HepG2 (cell line): ENCODE measurements around the gene ZCCHC4.

Source experiments
- BRCA1 ChIP-seq: sonication (generic); formaldehyde crosslinking; IDR thresholded peaks from 2 replicates; pipeline ENCODE4 v1.4.0; 2020; ENCODE audit warnings: missing genetic modification reagents
- CTCF ChIP-seq: sonication (generic); formaldehyde crosslinking; IDR thresholded peaks from 2 replicates; pipeline ENCODE4 v1.5.0; 2020; ENCODE audit warnings: mild to moderate bottlenecking, missing genetic modification reagents, moderate library complexity
- EHMT2 ChIP-seq: fragments of 200-600 bp; sonication (generic); IDR thresholded peaks from 2 replicates; pipeline ENCODE4 v1.7.0; 2017; ENCODE audit warnings: antibody characterized with exemption, low read depth, low read length, borderline replicate concordance
- ETS1 ChIP-seq: sonication (generic); formaldehyde crosslinking; IDR thresholded peaks from 2 replicates; pipeline ENCODE4 v1.4.0; 2020; ENCODE audit warnings: missing genetic modification reagents
- FOXA1 ChIP-seq, 2 experiments: fragments of 450-650 bp in 1 of 2; sonication (generic) in 1 of 2; formaldehyde crosslinking in 1 of 2; IDR thresholded peaks; 2 replicates each; pipeline versions ENCODE4 v1.4.0 to v1.6.1; 2016 to 2020; ENCODE audit warnings: missing genetic modification reagents in 1 of 2
- FOXM1 ChIP-seq: sonication (generic); formaldehyde crosslinking; IDR thresholded peaks from 2 replicates; pipeline ENCODE4 v1.5.0; 2020; ENCODE audit warnings: missing genetic modification reagents
- FOXO4 ChIP-seq: sonication (generic); formaldehyde crosslinking; conservative IDR thresholded peaks from 2 replicates; pipeline ENCODE4 v1.8.1; 2023; ENCODE audit warnings: missing genetic modification reagents
- NFKB2 ChIP-seq: sonication (generic); formaldehyde crosslinking; IDR thresholded peaks from 2 replicates; pipeline ENCODE4 v1.4.0; 2020; ENCODE audit warnings: missing genetic modification reagents, borderline replicate concordance
- PRDM10 ChIP-seq: sonication (generic); formaldehyde crosslinking; IDR thresholded peaks from 2 replicates; pipeline ENCODE4 v1.4.0; 2020; ENCODE audit warnings: low read depth, missing genetic modification reagents
- TMF1 ChIP-seq: sonication (generic); formaldehyde crosslinking; IDR thresholded peaks from 2 replicates; pipeline ENCODE4 v1.8.1; 2022; ENCODE audit warnings: low read depth, missing genetic modification reagents
- U2AF2 ChIP-seq: fragments of 200-400 bp; formaldehyde crosslinking; IDR thresholded peaks from 2 replicates; pipeline ENCODE4 v1.6.1; 2017; ENCODE audit warnings: low read depth, mild to moderate bottlenecking, low read length
- USF2 ChIP-seq, 2 experiments: sonication (generic) in 1 of 2; formaldehyde crosslinking in 1 of 2; IDR thresholded peaks; 2 replicates each; pipeline versions ENCODE4 v1.5.1 to v1.6.1; 2011 to 2020; ENCODE audit warnings: borderline replicate concordance in 1 of 2, low read depth in 1 of 2, low read length in 1 of 2, mild to moderate bottlenecking in 1 of 2, missing genetic modification reagents in 1 of 2, moderate library complexity in 1 of 2
- ZNF143 ChIP-seq: sonication (generic); formaldehyde crosslinking; IDR thresholded peaks from 2 replicates; pipeline ENCODE4 v1.4.0; 2020; ENCODE audit warnings: missing genetic modification reagents
- ZNF333 ChIP-seq: sonication (generic); formaldehyde crosslinking; IDR thresholded peaks from 2 replicates; pipeline ENCODE4 v1.4.0; 2020; ENCODE audit warnings: mild to moderate bottlenecking, missing genetic modification reagents, borderline replicate concordance

GRCh38 chr4:25291158-25291733, 21.3 kb upstream of the ZCCHC4 start:
- TF ChIP-seq U2AF2 (no peak), FOXM1 (no peak), FOXA1 (IDR thresholded peaks at IDR 0.05) (no peak), FOXA1 (CRISPR knock-in tag; IDR thresholded peaks at IDR 0.05) (no peak), CTCF (CRISPR knock-in tag) (no peak), ETS1 (CRISPR knock-in tag) (no peak), USF2 (IDR thresholded peaks at IDR 0.05; ENCODE audit: low read depth, low read length) (no peak), USF2 (CRISPR knock-in tag; IDR thresholded peaks at IDR 0.05; ENCODE audit: borderline replicate concordance) (no peak), ZNF333 (CRISPR knock-in tag) (no peak), ZNF143 (CRISPR knock-in tag) (no peak), EHMT2 (no peak), BRCA1 (CRISPR knock-in tag) (no peak), PRDM10 (CRISPR knock-in tag) (no peak), NFKB2 (CRISPR knock-in tag) (no peak), TMF1 (CRISPR knock-in tag) (no peak), FOXO4 (CRISPR knock-in tag) (no peak)
